Activated T-cell treated with anti-CD3 and anti-CD28 coated beads, Interleukin-2, amount 50 U/mL, for 72 hours (primary cell): ENCODE measurements around the gene WDR1. TPM values are rescaled to one million over a fixed set of nuclear protein-coding genes. Genes with fewer than 3 reads are reported as not detected.

ENCODE experiments used
- ATAC-seq, 2 donors: fragments of 150-1000 bp; cut with Tn5 transposase; replicated peaks in 1 of 2; 2 replicates each; pipeline ENCODE4 v1.10.0; 2021; ENCODE audit warnings: moderate library complexity in 2 of 2, mild to moderate bottlenecking in 1 of 2
- DNase-seq, 2 donors: peaks; one replicate each; pipeline ENCODE4 v3.0.0; 2021 to 2022; ENCODE audit warnings: mixed read lengths in 1 of 2
- H3K27ac Mint-ChIP-seq: one replicate; pipeline ENCODE4 v1.8.0; 2022; ENCODE audit warnings: mild to moderate bottlenecking, moderate library complexity, mixed read lengths
- H3K27me3 Mint-ChIP-seq: one replicate; pipeline ENCODE4 v1.8.0; 2022; ENCODE audit warnings: low read depth, mixed read lengths
- H3K36me3 Mint-ChIP-seq, 2 donors: one replicate each; pipeline ENCODE4 v1.8.0; 2022; ENCODE audit warnings: mixed read lengths in 2 of 2, mild to moderate bottlenecking in 1 of 2; ENCODE audit not compliant: insufficient read depth in 2 of 2
- H3K4me1 Mint-ChIP-seq: one replicate; pipeline ENCODE4 v1.8.0; 2022; ENCODE audit warnings: low read depth, mixed read lengths
- H3K4me3 Mint-ChIP-seq, 2 donors: one replicate each; pipeline ENCODE4 v1.8.0; 2022; ENCODE audit warnings: mild to moderate bottlenecking in 2 of 2, mixed read lengths in 2 of 2, moderate library complexity in 2 of 2
- H3K9me3 Mint-ChIP-seq, 2 donors: one replicate each; pipeline ENCODE4 v1.8.0; 2022; ENCODE audit warnings: mixed read lengths in 2 of 2
- total RNA-seq, 2 donors: library from RNA; stranded (reverse); gene quantifications; one replicate each; pipeline ENCODE4 v1.2.3, GENCODE V29; 2022

WDR1 gene
- total RNA-seq, 2 donors from 2014 or later = 304 to 326 TPM

DNA sequence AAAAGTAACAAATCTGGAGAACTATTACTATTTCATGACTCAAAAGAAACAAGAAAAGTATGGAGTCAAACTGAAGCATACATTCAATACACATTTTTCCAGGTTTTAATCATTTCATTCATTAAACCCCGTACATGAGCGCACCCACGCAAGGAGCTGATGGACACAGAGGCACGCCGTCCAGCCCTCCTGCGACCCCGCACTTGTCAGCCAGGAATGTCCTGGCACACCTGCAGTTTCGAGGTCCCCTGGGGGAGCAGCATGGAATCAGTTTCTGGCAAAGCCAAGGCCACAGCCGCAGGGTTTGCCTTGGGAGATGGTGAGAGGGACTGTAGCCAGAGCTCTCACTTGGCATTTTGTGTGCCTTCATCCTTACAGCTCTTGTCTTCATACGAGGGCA, 82.5 kb downstream of the WDR1 start:
- Mint-ChIP-seq H3K36me3 (no peaks in the 10 kb centered on the region), H3K4me1 (peaks cover 15% of the 10 kb centered on the region), H3K4me3 (no peak overlapping the region), H3K9me3 (no peaks in the 10 kb centered on the region), H3K27ac (no peak overlapping the region), H3K27me3 (no peaks in the 10 kb centered on the region)
- ATAC-seq (no peak), DNase-seq (no peak)

DNA sequence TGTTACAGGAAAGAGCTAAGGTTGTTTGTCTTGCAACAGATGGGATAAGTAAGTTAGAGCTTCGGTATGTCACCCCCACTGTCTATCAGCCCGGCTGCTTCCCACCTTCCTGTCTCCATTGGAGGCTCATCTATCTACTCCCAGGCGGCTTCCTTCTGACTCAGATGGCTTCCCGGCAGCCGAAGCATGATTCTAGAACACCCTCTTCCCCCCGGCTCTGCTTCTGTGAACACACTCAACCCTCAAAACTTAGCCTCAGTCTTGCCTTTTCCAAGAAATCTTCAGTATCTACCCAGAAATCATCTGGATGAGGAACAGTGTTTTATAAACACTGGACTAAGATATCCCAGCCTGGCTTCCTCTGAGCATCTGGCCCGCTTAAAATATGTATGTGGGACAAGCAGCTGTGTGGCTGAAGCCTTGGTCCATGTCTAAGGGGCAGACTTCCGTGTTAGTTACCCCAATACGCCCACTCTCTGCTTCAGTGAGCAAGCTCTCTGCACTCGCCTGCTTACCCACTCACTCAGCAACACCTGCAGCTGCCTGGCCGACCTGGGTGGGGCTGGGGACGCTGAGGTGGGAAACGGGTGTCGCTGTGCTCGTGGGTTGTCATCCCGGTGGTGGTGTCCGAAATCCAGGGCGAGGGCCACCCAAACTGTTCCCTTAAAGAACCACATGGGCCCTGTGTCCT, 83.3 kb downstream of the WDR1 start:
- Mint-ChIP-seq H3K36me3 (no peaks in the 10 kb centered on the region), H3K4me3 (peak overlapping the region in 1 of 2 donors; percentile 1), H3K4me1 (peaks cover 15% of the 10 kb centered on the region), H3K27ac (no peak overlapping the region), H3K9me3 (no peaks in the 10 kb centered on the region), H3K27me3 (no peaks in the 10 kb centered on the region)
- DNase-seq (no peak), ATAC-seq (peak in 1 of 2 donors; percentile 38)

DNA sequence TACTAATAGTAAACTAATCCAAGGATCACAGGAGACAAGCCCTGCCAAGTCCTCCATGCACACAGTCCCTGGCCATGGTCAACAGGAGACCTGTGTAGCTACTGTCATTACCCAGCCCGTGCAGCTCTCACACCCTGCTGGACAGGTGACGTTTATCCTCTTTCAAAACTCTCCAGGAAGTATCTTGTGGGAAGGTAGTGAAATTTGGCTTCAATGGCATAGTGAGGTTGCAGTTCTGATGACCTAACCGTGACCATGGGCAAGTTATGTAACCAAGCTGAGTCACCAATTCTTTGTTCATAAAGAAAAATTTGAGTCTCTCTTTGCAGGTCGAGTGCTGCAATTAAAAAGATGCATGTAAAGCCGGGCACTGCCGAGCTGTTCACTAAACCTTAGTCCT, 84.0 kb downstream of the WDR1 start:
- no peaks in the 10 kb centered on the region for H3K27me3 Mint-ChIP-seq
- H3K4me1 Mint-ChIP-seq = peaks cover 15% of the 10 kb centered on the region
- H3K36me3 Mint-ChIP-seq = no peaks in the 10 kb centered on the region
- H3K27ac Mint-ChIP-seq = no peak overlapping the region
- DNase-seq = no peak
- no peak overlapping the region for H3K4me3 Mint-ChIP-seq
- ATAC-seq = peak in 1 of 2 donors; percentile 23
- no peaks in the 10 kb centered on the region for H3K9me3 Mint-ChIP-seq

DNA sequence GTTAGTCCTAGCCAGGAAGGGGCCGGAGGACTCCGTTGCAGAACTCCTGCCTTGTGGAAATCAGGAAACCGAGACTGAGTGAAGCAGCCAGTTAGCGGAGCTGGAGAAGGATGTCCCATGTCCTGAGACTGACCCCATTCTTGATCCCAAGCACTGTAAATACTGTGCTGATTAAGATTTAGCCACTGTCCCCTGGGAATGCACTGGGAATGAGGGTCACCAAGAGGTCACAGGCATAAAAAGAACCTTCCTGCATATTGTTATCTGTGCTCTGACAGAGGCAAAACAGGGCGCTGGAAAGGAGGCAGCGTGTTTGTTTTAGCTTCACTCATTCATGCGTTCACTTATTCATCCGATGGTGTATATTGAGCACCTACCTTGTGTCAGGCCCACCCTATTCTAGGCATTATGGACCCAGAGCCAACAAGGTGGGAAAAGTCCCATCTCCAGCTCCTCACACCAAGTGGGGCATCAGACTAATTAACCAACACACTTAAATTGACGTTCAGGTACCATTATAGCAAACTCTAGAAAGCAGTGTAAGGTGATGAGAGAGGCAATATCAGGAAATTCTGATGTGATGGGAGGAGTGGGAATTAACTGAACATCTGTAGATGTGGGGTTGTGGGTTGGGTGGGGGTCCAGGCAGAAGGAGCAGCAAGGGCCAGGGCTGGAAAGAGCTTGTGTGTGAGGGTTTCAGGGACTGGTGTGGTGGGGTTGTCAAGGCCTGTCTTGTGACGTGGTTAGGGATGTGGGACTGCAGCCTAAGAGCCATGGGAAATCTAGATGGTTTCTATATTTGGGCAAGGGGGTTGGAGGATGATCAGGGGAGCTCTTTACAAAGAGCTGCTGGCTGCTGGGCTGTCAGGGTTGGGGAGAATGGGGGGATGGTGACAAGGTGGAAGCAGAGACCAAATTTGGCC, 84.7 kb downstream of the WDR1 start:
- no peaks in the 10 kb centered on the region for H3K27me3 Mint-ChIP-seq
- DNase-seq (no peak), ATAC-seq (no peak)
- peaks cover 15% of the 10 kb centered on the region for H3K4me1 Mint-ChIP-seq
- H3K4me3 Mint-ChIP-seq = no peak overlapping the region
- no peaks in the 10 kb centered on the region for H3K36me3 Mint-ChIP-seq
- no peaks in the 10 kb centered on the region for H3K9me3 Mint-ChIP-seq
- no peak overlapping the region for H3K27ac Mint-ChIP-seq

DNA sequence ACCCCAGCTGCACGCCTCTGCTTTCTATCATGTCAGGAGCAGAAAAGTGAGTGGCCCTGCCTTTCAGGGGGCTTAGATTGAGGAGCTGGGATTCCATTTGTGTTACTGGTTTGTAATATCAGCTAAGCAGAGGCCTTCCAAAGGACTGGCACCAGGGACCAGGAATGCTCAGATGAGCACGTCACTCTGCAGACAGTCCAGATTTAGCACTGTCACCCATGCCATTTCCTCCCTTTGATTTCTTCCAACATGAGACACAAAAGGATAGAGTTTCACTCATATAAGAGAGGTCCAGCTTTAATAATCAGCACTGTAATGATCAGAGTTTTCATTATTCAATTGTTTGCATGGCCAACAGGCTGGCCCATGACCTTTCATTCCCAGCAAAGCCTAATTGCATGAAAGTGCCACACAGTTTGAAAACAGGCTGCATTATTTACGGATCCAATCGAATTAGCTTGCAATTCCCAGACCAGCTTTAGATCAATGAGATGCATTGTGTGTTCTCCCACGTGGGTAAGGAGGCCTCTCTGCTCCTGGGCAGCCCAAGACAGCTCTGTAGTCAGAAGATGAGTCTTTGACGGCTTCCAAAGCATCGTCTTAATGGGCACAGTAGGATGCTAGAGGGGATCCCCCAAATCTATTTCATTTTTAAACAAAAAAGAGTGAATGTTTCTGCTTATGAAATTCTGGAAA, 85.5 kb downstream of the WDR1 start:
- H3K27ac Mint-ChIP-seq = no peak overlapping the region
- ATAC-seq = no peak
- H3K4me3 Mint-ChIP-seq = no peak overlapping the region
- H3K4me1 Mint-ChIP-seq = peaks cover 15% of the 10 kb centered on the region
- no peaks in the 10 kb centered on the region for H3K36me3 Mint-ChIP-seq
- H3K9me3 Mint-ChIP-seq = no peaks in the 10 kb centered on the region
- no peak for DNase-seq
- H3K27me3 Mint-ChIP-seq = no peaks in the 10 kb centered on the region

DNA sequence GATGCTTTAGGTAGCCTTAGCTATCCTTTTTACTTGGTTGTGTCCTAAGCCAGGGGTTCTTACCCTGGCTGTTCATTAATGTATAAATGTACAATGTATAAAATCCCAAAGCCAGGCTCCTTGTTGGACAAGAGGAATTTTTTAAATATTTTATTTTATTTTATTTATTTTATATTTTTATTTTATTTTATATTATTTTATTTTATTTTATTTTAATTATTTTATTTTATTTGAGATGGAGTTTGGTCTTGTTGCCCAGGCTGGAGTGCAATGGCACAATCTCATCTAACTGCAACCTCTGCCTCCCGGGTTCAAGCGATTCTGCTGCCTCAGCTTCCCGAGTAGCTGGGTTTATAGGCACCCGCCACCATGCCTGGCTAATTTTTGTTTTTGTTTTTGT, 87.2 kb downstream of the WDR1 start:
- no peak for DNase-seq
- H3K36me3 Mint-ChIP-seq = no peaks in the 10 kb centered on the region
- no peak overlapping the region for H3K27ac Mint-ChIP-seq
- no peaks in the 10 kb centered on the region for H3K9me3 Mint-ChIP-seq
- no peak for ATAC-seq
- H3K4me1 Mint-ChIP-seq = peaks cover 15% of the 10 kb centered on the region
- H3K27me3 Mint-ChIP-seq = no peaks in the 10 kb centered on the region
- no peak overlapping the region for H3K4me3 Mint-ChIP-seq

DNA sequence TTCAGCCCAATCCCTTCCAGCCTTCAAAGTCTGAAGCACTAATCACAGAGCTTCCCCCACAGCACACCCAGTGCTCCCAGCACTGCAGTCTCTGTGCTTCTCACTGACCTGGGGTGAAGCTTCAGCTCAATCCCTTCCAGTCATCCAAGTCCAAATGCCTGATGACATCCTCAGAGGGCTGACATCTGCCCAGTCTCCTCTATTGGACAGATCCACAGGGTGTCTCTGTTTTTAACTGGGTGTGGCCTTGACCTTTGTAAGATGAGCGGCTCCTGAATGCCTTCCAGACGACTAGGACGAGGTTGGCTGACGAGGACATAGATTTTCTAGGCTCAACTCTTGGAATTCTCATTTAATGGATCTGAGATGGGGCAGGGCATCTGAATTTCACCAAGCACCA, 87.7 kb downstream of the WDR1 start:
- Mint-ChIP-seq H3K9me3 (no peaks in the 10 kb centered on the region), H3K27ac (no peak overlapping the region), H3K27me3 (no peaks in the 10 kb centered on the region), H3K4me1 (peaks cover 12% of the 10 kb centered on the region), H3K36me3 (no peaks in the 10 kb centered on the region), H3K4me3 (no peak overlapping the region)
- DNase-seq (no peak), ATAC-seq (no peak)

DNA sequence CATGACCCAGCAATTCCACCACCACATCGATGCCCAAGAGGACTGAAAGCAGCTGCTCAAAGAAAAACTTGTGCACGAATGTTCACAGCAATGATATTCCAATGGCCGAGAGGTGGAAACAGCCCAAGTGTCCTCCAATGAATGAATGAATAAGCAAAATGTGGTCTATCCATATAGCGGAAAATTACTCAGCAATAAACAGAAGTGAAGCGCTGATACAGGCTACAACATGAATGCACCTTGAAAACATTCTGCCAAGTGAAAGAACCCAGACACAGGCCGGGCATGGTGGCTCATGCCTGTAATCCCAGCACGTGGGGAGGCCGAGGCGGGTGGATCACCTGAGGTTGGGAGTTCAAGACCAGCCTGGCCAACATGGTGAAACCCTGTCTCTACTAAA, 90.1 kb downstream of the WDR1 start:
- Mint-ChIP-seq H3K27ac (no peak overlapping the region), H3K4me1 (peaks cover 3% of the 10 kb centered on the region), H3K9me3 (no peaks in the 10 kb centered on the region), H3K4me3 (no peak overlapping the region), H3K36me3 (no peaks in the 10 kb centered on the region), H3K27me3 (no peaks in the 10 kb centered on the region)
- DNase-seq (no peak), ATAC-seq (no peak)

DNA sequence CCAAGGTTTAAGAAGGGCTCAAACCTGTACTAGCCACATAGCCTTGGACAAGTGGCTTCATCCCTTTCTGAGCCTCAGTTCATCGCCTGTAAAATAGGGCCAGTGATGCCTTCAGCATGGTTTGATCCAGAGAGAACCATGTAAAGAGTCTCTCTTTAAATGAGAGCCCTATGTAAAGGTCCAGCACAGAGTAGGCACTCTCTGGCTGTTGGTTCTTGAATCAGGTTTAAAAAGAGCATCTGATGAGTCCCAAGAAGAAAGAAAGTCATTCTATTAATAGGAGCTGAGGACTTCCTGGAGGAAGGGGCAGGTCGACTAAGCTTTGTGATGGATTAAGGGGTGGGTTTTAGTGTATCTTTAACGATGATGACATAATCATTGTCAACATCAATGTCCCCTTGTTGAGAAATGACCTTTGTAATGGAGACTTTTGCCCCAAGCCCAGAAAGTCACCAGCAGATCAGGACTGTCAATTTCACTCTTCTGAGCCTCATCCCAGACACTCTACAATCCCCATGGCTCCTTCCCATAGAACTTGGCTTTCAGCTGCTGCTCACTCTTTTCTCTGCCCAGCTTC, 91.3 kb downstream of the WDR1 start:
- H3K4me3 Mint-ChIP-seq = no peak overlapping the region
- H3K4me1 Mint-ChIP-seq = peaks cover 10% of the 10 kb centered on the region
- no peak for DNase-seq
- H3K36me3 Mint-ChIP-seq = no peaks in the 10 kb centered on the region
- H3K9me3 Mint-ChIP-seq = no peaks in the 10 kb centered on the region
- H3K27ac Mint-ChIP-seq = no peak overlapping the region
- no peak for ATAC-seq
- H3K27me3 Mint-ChIP-seq = no peaks in the 10 kb centered on the region

Other genes starting within 250 kb of the WDR1 start
- gene SLC2A9, start 95.3 kb downstream of the WDR1 start, total RNA-seq = 1 to 10 TPM; 1.1 to 1.7 TPM